ENCODE measurements around the gene PDZRN3.

PDZRN3 gene

GRCh38 chr3:73452729-73453128 is 172.0 kb downstream of the PDZRN3 start:
- no peak for DNase-seq (ENCODE audit: low read depth in 2 of 2)

DNA sequence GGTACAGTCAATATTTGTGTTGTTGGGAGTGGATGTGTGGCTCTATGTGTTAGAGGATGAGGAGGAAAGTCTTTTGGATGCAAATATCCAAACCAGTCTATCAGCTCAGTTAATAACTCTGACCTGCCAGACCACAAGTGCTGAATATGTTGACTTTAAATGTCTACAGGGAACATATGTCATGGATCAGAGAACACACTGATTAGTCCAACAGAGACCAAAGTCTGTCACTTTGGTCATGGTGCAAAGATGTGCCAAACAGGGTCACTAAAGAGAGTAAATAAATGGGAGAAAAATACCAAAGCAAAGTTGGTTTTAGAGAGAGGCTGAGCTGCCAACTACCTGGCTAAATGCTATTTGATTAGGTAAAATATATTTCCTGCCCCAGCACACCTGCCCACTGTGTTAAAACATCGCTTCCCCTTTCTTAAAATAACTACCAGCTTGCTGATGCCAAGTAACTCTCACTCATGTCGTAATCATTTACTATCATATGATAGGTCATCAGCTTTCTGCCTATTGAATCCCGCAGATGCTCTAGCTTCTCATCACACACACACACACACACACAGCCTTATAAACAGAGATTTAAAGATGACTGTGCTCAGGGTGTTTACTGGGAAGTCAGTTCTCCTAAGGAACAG is 173.3 kb downstream of the PDZRN3 start:
- DNase-seq (ENCODE audit: low read depth in 2 of 2) = no peak

DNA sequence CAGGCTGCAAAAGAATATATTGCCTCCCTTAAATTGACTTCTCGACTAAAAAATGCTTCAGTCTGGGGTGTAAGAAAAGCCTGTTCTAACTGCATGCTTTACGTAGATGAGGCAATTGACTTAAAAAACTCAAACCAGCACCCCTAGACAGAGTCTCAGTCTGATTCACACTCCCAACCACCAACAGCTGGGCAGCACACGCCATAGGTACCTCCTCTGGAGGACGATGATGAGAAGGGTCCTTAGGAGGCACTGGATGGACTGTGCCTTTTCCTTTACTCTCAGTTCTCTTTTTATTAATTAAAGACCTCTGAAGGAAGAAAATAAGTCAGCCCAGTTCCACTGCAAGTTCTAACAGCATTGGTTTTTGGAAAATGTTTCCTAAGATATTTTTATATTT is 175.0 kb downstream of the PDZRN3 start:
- no peak for DNase-seq (ENCODE audit: low read depth in 2 of 2)

DNA sequence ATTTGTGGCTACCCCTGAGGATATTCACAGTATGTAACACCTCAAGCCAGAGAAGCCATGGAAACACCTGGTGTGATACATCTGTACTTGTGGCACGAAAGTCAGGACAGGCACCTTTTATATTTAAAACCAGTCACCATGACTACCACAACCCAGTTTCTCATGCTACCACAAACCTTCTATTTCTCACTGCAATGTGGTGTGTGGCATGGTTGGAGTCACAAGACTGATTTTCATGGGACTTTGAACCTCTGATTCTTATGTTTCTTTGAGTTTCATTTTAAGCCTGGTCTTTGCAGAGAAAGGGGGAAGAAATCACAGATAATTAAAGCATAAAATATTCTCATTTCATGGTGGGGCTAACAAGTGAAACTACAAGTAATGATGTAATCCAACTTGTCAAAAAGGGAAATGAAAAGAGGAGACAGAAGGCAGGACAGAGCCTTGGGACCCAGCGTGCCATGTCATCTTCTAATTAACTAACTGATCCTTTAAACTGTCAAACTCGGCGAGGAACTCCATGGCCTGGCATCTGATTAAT is 175.9 kb downstream of the PDZRN3 start:
- no peak for DNase-seq (ENCODE audit: low read depth in 2 of 2)

GRCh38 chr3:73448041-73448440 is 176.7 kb downstream of the PDZRN3 start:
- no peak for DNase-seq (ENCODE audit: low read depth in 2 of 2)

- DNase-seq (ENCODE audit: low read depth in 2 of 2) = no peak
Observed at GRCh38 chr3:73447111-73447510, 177.6 kb downstream of the PDZRN3 start.

DNA sequence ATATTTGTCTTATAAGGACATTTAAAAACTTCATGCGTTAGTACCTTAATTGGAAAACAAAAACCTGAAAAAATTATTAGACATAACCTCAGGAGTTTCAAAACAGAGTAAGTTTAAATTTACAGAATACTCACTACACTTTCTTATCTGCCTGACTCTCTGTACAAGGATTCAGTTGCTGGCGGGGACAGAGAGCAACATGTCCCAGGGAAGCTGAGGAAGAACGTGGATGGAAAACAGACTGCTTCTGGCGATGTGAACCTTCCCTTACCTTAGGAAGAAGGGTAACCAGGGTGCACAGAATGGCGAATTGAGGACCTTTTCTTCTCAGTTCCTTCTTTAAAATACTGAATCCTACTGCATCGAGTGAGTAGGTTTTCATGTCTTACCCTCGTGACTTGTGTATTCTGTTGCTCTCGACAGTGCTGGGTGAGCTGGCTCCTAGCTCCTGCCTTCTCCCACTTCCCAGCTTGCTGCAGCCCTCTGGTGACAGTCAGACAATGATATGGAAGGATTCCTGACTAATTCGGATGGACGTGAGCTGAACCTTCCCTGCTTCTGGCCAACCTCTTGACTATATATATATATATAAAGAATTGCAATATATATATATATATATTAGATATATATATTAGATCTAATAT is 178.2 kb downstream of the PDZRN3 start:
- no peak for DNase-seq (ENCODE audit: low read depth in 2 of 2)

DNA sequence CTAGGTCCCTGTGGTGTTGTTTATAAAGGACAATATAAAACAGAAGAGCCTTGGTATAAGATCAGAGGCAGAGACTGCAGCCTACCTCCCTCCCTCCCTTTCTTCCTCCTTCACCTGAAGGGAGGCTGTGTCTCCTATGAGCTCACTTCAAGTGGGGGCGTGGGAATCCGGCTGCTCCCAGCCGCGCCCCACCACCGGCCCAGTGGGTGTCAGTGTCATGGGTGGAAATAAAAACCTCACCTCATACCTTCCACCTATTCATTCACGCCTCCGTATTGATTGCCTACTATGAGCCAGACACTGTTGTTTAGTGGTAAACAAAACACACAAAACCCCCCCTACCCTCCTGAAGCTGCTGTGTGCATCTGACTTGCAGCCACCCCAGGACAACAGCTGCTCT is 181.9 kb downstream of the PDZRN3 start:
- no peak for DNase-seq (ENCODE audit: low read depth in 2 of 2)

- no peak for DNase-seq (ENCODE audit: low read depth in 2 of 2)
Observed at GRCh38 chr3:73442152-73442551, 182.6 kb downstream of the PDZRN3 start.

DNA sequence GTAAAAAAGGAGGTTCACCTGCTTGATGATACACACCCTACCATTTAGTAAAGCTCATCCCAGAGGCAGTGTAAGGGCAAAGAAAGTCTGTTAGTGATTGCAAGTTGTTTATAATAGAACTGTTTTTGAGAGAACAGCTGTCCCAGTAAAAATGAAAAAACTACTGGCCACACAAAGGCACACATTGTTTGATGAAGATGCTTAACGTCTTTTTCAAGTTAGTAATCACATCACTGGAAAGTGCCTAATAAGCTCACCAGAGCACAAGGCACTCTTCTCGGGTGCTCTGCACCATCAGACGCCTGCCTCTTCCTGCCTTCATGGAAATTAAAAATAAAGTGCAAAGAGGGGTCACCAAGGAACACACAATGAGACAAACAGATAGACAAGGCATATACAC is 186.9 kb downstream of the PDZRN3 start:
- DNase-seq (ENCODE audit: low read depth in 2 of 2) = no peak

- DNase-seq (ENCODE audit: low read depth in 2 of 2) = no peak
Observed at GRCh38 chr3:73435055-73435454, 189.7 kb downstream of the PDZRN3 start.

DNA sequence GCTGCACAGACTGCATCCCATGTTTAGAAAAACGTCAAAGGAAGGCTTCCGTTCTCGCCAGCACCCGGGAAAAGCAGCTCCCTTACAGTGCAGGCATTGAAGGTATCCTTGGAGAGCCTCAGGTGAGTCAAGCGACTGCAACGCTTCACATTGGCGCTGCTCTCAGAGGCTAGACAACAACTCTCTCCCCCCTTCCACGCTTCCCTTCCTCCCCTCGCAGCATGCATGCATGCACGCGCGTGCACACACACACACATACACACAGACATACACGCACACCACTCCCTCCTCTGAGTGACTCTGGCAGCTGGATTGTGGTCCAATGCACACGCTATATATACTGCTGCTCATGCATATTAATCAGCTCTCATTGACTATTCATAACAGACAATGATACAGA is 191.1 kb downstream of the PDZRN3 start:
- no peak for DNase-seq (ENCODE audit: low read depth in 2 of 2)

GRCh38 chr3:73433079-73433478 is 191.7 kb downstream of the PDZRN3 start:
- DNase-seq (ENCODE audit: low read depth in 2 of 2) = no peak

DNA sequence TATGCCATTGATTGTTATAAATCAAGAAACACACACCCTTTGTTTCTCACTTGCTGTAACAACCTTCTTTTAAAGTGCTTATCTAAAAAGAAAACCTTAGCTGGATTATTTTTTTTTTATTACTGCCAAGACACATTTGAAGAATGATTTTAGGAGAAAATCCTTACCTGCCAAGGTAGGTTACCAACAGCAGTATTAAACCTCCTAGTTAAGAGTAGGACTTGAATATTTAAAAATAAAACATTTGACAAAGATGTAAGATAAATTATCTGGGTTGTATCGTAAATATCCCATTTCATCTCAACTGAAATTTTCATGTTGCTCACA is 192.1 kb downstream of the PDZRN3 start:
- no peak for DNase-seq (ENCODE audit: low read depth in 2 of 2)

DNA sequence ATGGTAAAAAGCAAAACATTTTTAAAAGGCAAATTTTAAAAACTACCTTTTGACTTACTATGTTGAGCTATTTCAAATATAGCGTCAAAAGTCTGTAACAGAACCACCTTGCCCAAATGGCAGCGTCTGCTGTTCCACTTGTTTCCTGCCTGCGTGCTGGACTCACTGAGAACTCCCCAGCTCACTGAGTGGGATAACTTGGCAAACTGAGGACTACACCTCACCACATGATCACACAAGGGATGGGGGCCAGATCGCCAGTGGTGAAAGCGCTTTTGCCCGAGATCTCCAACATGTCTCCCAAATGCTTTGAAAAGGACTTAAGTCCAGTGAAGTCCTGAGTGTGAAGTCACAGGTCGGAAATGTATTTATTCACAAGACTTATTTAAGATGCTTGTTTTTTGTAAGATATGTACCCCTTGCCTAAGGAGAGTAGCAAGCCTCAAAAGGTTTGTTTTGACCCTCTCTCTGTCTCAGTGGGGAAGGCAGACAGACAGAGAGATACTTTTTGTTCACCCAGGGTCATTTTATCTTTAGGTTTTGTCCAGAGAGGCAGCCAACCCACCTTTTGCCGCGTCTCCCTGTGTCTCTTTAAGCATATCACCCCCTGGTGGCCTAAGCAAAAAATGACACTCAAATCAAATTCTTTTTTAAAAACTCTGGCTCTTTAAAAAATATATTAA is 192.6 kb downstream of the PDZRN3 start:
- no peak for DNase-seq (ENCODE audit: low read depth in 2 of 2)

- no peak for DNase-seq (ENCODE audit: low read depth in 2 of 2)
Observed at GRCh38 chr3:73431183-73431900, 193.4 kb downstream of the PDZRN3 start.

DNA sequence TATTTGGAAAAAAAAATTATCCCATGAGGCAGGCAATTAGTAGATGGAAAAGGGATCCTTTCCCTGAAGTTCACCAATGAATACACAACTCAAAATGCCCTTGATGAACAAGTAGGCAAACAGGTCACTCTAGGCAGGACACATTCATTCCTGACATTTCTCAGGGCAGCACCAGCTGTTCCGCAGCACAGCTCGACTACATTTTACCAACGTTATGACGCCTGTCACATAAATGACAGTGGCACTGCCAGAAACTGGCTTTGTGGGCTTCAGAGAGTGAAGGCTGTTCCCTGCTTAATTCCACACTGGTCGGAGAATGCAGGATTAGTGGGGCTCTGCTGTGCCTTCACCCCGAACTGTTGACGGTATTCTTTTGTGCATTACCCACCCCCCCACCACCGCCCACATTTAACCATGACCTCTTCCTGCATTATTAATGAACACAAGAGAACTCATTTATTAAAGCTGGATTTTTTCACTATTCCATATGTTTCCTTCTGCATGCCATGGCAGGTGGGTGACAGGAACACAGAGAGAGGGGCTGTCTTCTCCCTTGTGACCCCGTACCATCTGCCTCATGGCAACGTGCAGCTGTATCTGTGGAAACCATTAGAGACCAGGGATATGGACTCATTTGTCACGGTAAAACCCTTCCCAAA is 197.6 kb downstream of the PDZRN3 start:
- no peak for DNase-seq (ENCODE audit: low read depth in 2 of 2)

GRCh38 chr3:73426606-73427005 is 198.1 kb downstream of the PDZRN3 start:
- DNase-seq (ENCODE audit: low read depth in 2 of 2) = no peak

DNA sequence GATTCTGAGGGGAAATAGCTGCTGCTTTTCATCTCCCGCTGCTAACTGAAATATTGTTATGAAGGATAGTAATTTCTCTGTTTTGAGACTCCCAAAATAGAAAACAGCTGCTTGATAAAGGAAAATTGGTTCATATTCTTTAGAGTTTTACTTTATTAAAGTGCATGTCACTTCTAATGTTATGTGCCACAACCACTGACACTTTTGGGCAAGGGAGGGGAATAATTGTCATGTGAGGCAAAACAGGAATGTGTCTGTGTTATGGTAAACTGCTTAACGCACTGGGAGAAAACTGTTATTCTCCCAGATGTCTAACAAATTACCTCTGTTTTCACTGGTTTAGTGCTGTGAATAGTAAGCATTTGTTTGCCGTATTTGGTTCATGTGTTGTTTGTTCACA is 201.6 kb downstream of the PDZRN3 start:
- DNase-seq (ENCODE audit: low read depth in 2 of 2) = no peak

DNA sequence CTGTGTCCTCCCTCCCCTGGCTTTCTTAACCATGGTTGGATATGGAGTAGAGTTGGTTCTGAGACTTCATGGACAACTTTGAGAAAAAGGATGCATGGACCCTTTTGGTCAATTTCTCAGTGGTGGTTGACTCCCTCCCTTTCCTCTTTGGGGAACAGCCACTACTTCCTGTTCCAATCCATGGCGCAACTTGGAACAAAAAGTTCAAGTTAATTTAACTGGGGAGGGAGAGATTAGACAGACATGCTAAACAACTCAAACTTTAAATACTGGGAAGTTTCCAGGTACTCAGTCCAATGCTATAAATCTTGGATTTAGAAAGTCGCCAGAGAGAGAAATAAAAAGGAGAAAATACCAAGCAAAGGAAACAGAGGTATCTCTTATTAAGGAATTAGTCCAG is 202.2 kb downstream of the PDZRN3 start:
- no peak for DNase-seq (ENCODE audit: low read depth in 2 of 2)

DNA sequence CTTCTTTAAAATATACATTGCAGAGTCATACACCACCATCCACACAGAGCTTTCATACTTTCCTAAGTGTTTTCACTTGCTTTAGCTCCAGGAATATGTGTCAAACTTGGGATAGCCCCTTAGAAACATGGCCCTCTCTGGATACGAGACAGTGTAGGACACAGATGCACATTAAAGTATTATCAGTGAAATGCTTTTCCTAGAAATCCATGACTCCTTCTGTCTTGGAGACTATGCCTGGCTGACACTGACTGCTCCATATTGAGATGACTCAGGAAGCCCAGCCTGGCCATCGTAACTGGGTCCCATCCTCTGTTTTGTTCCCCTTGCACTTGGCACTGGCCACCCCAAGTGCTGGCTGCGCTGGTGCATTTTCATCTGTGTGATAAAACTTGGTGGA is 204.8 kb downstream of the PDZRN3 start:
- no peak for DNase-seq (ENCODE audit: low read depth in 2 of 2)

DNA sequence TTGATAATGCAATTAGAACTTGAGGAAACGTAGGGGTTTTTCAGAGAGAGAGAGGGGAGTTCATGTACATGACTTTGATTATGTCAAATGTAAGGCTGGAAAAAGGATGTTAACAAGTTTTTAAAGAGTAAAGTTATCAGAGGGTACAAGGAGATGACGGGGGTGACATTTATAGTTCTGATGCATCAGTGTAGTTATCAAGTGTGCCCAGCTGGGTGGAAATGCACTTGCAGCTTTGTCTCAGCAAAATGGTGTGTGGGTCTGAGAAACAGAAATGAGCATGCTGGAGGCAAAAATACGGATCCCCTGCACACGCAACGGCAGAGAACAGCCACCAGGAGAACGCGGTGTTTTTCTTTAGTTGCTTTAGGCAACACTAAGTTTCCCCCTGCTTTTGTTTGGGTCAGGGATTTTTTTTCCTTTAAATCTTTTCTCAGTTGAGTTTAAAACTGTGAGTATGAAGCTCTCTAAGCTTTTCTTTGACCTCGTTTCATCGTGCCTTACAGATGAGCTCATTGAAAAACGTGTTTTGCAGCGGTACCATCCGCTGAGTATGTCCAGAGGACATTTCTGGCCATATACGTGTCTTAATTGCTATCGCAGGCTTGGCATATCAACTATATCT is 205.4 kb downstream of the PDZRN3 start:
- DNase-seq (ENCODE audit: low read depth in 2 of 2) = no peak
